GM03348 (cell line): Measurements from ENCODE around the gene GALNS.

ENCODE experiments used
- DNase-seq: peaks from one replicate; pipeline ENCODE4 v3.0.0; 2012; ENCODE audit warnings: low spot score

Gene GALNS

GRCh38 chr16:88888461-88889387, 32.0 kb upstream of the GALNS start:
- no peak for DNase-seq

- DNase-seq: no peak
These were observed 31.3 kb upstream of the GALNS start for GRCh38 chr16:88888057-88888456.

- no peak for DNase-seq
These were observed 30.2 kb upstream of the GALNS start for GRCh38 chr16:88886845-88887521.

- no peak for DNase-seq
These were observed 29.7 kb upstream of the GALNS start for GRCh38 chr16:88886420-88886844.

- no peak for DNase-seq
These were observed 29.0 kb upstream of the GALNS start for GRCh38 chr16:88885693-88886280.

GRCh38 chr16:88884569-88885271, 28.0 kb upstream of the GALNS start:
- DNase-seq: no peak

- no peak for DNase-seq
These were observed 27.2 kb upstream of the GALNS start for GRCh38 chr16:88883946-88884345.

- no peak for DNase-seq
These were observed 26.6 kb upstream of the GALNS start for GRCh38 chr16:88883117-88883895.

- no peak for DNase-seq
These were observed 25.7 kb upstream of the GALNS start for GRCh38 chr16:88882358-88883030.

- DNase-seq: no peak
These were observed 25.1 kb upstream of the GALNS start for GRCh38 chr16:88881675-88882357.

GRCh38 chr16:88881007-88881615, 24.4 kb upstream of the GALNS start:
- DNase-seq: no peak

GRCh38 chr16:88880226-88881006, 23.7 kb upstream of the GALNS start:
- no peak for DNase-seq

GRCh38 chr16:88879788-88880055, 23.0 kb upstream of the GALNS start:
- no peak for DNase-seq

GRCh38 chr16:88878967-88879787, 22.4 kb upstream of the GALNS start:
- DNase-seq: no peak

- no peak for DNase-seq
These were observed 21.6 kb upstream of the GALNS start for GRCh38 chr16:88878356-88878755.

GRCh38 chr16:88877564-88878289, 21.0 kb upstream of the GALNS start:
- DNase-seq: no peak

GRCh38 chr16:88876942-88877526, 20.3 kb upstream of the GALNS start:
- DNase-seq: no peak
